CD14-positive monocyte (primary cell): ENCODE results near the gene CTNNBL1. TPM values are rescaled to one million over a fixed set of nuclear protein-coding genes. Genes with fewer than 3 reads are reported as not detected.

Source experiments
- DNase-seq, 3 donors: peaks; one replicate each; pipeline ENCODE4 v3.0.0-alpha.2; 2011 to 2022
- H2AFZ ChIP-seq: 2 replicates; pipeline ENCODE4 v1.6.0; 2012; ENCODE audit warnings: mild to moderate bottlenecking, low read depth, low read length, inconsistent platforms; ENCODE audit not compliant: insufficient read depth, poor library complexity, severe bottlenecking
- H3K27ac ChIP-seq, 2 donors: 1 replicate in 1 of 2; 2 replicates in 1 of 2; pipeline ENCODE4 v1.5.1; 2012 to 2013; ENCODE audit warnings: low read length in 2 of 2, control low read depth in 1 of 2, inconsistent platforms in 1 of 2, low read depth in 1 of 2, mild to moderate bottlenecking in 1 of 2
- H3K27me3 ChIP-seq, 2 donors: one replicate each; pipeline versions ENCODE4 v1.6.0 to v1.6.1; 2011 to 2013; ENCODE audit warnings: low read length in 2 of 2; ENCODE audit not compliant: control insufficient read depth in 2 of 2, insufficient read depth in 2 of 2
- H3K36me3 ChIP-seq, 2 donors: replicated peaks in 1 of 2; 1 replicate in 1 of 2; 2 replicates in 1 of 2; pipeline versions ENCODE4 v1.5.1 to v1.6.1; 2012 to 2013; ENCODE audit warnings: low read length in 2 of 2, control low read depth in 1 of 2, inconsistent platforms in 1 of 2, mild to moderate bottlenecking in 1 of 2; ENCODE audit not compliant: insufficient read depth in 2 of 2, control insufficient read depth in 1 of 2
- H3K4me1 ChIP-seq, 2 donors: 1 replicate in 1 of 2; 2 replicates in 1 of 2; pipeline versions ENCODE4 v1.5.1 to v1.6.1; 2012 to 2013; ENCODE audit warnings: low read length in 2 of 2, control low read depth in 1 of 2, inconsistent platforms in 1 of 2, mild to moderate bottlenecking in 1 of 2, moderate library complexity in 1 of 2; ENCODE audit not compliant: insufficient read depth in 2 of 2, control insufficient read depth in 1 of 2
- H3K4me2 ChIP-seq: replicated peaks from 2 replicates; pipeline ENCODE3; 2012; ENCODE audit warnings: low read length, moderate library complexity, mild to moderate bottlenecking; ENCODE audit not compliant: poor library complexity, severe bottlenecking; ENCODE audit errors: extremely low read depth
- H3K4me3 ChIP-seq, 3 experiments: fragments of 200-600 bp in 1 of 3; sonication (generic) in 1 of 3; replicated peaks in 1 of 3; 1 replicate in 2 of 3; 2 replicates in 1 of 3; pipeline ENCODE4 v1.5.1; 2011 to 2013; ENCODE audit warnings: low read length in 3 of 3, mild to moderate bottlenecking in 3 of 3, control low read depth in 2 of 3, low read depth in 2 of 3, inconsistent platforms in 1 of 3, moderate library complexity in 1 of 3
- H3K79me2 ChIP-seq: 2 replicates; pipeline ENCODE4 v1.6.0; 2012; ENCODE audit warnings: mild to moderate bottlenecking, control low read depth, inconsistent platforms, low read length, moderate library complexity; ENCODE audit not compliant: insufficient read depth
- H3K9ac ChIP-seq: 2 replicates; pipeline ENCODE4 v1.6.0; 2017; ENCODE audit warnings: low read length, mild to moderate bottlenecking; ENCODE audit not compliant: insufficient read depth, poor library complexity, severe bottlenecking
- H3K9me3 ChIP-seq, 2 donors: replicated peaks in 1 of 2; 1 replicate in 1 of 2; 2 replicates in 1 of 2; pipeline versions ENCODE4 v1.5.1 to v1.6.1; 2012 to 2013; ENCODE audit warnings: low read length in 2 of 2, control low read depth in 1 of 2; ENCODE audit not compliant: control insufficient read depth in 1 of 2, insufficient read depth in 1 of 2
- H4K20me1 ChIP-seq: 2 replicates; pipeline ENCODE4 v1.6.0; 2012; ENCODE audit warnings: mild to moderate bottlenecking, low read length, control low read depth, moderate library complexity; ENCODE audit not compliant: insufficient read depth
- H3K27ac Mint-ChIP-seq, 7 donors: one replicate each; pipeline ENCODE4 v1.8.0; 2020; ENCODE audit warnings: mild to moderate bottlenecking in 7 of 7, mixed read lengths in 7 of 7, moderate library complexity in 6 of 7, inconsistent platforms in 2 of 7
- H3K27me3 Mint-ChIP-seq, 3 donors: one replicate each; pipeline ENCODE4 v1.8.0; 2021 to 2022; ENCODE audit warnings: low read depth in 3 of 3, mild to moderate bottlenecking in 3 of 3, mixed read lengths in 3 of 3, moderate library complexity in 3 of 3, inconsistent platforms in 1 of 3
- H3K36me3 Mint-ChIP-seq, 2 donors: one replicate each; pipeline ENCODE4 v1.8.0; 2020; ENCODE audit warnings: mixed read lengths in 2 of 2, inconsistent platforms in 1 of 2, mild to moderate bottlenecking in 1 of 2
- H3K4me1 Mint-ChIP-seq: one replicate; pipeline ENCODE4 v1.8.0; 2020; ENCODE audit warnings: mild to moderate bottlenecking, mixed read lengths
- H3K4me3 Mint-ChIP-seq, 2 donors: one replicate each; pipeline ENCODE4 v1.8.0; 2020; ENCODE audit warnings: mild to moderate bottlenecking in 2 of 2, mixed read lengths in 2 of 2, moderate library complexity in 1 of 2
- H3K9me3 Mint-ChIP-seq, 7 donors: one replicate each; pipeline ENCODE4 v1.8.0; 2020 to 2022; ENCODE audit warnings: mixed read lengths in 7 of 7, mild to moderate bottlenecking in 6 of 7, moderate library complexity in 6 of 7, inconsistent platforms in 2 of 7
- CTCF ChIP-seq: fragments of 200-600 bp; IDR thresholded peaks from one replicate; pipeline ENCODE4 v1.8.0; 2022; ENCODE audit warnings: antibody characterized with exemption, mild to moderate bottlenecking
- WGBS: methylation state at CpG from one replicate; pipeline ENCODE4 v1.1.5; 2013; ENCODE audit warnings: missing lambda C conversion rate; ENCODE audit not compliant: insufficient coverage; 5-methylcytosine and 5-hydroxymethylcytosine counted together
- intact Hi-C, 2 donors: fragments of 100-400 bp; cut with micrococcal nuclease; formaldehyde crosslinking; loops; one replicate each; pipeline versions ENCODE4 v1.15.0 to v1.15.1; 2023
- polyA plus RNA-seq, 3 donors: library from polyadenylated mRNA; depleted of rRNA in 1 of 3; unstranded in 2 of 3; stranded (reverse) in 1 of 3; fragments of 300-500 nt in 2 of 3; fragments of >200 nt in 1 of 3; fragmentation: Illumina TruSeq in 2 of 3; gene quantifications; 1 replicate in 2 of 3; 2 replicates in 1 of 3; pipeline ENCODE4 v1.2.3, GENCODE V29; 2012 to 2021

The CTNNBL1 gene
- polyA plus RNA-seq, 3 donors: 35.5 to 83.2 (median 77.3) TPM

GRCh38 chr20:37894454-37894853 lies 200.6 kb downstream of the CTNNBL1 start:
- H3K36me3 Mint-ChIP-seq: no peaks in the 10 kb centered on the region
- no peak overlapping the region for H3K27ac Mint-ChIP-seq
- H3K4me3 ChIP-seq: no peak overlapping the region
- TF ChIP-seq CTCF: no peak
- no peak overlapping the region for H3K27ac ChIP-seq
- H3K27me3 ChIP-seq: peaks cover 0 to 4% of the 10 kb centered on the region in 2 donors
- no peaks in the 10 kb centered on the region for H3K79me2 ChIP-seq
- H3K9ac ChIP-seq: no peak overlapping the region
- WGBS: 77% methylated on average over 3 of the region's 4 CpGs
- peaks cover 0 to 2% (median 0%) of the 10 kb centered on the region in 7 donors for H3K9me3 Mint-ChIP-seq
- DNase-seq: no peak
- intact Hi-C loops: no loop called here
- no peak overlapping the region for H3K4me3 Mint-ChIP-seq
- no peaks in the 10 kb centered on the region for H3K36me3 ChIP-seq
- H3K4me1 Mint-ChIP-seq: peaks cover 4% of the 10 kb centered on the region
- peaks cover 2 to 11% (median 5%) of the 10 kb centered on the region in 3 donors for H3K27me3 Mint-ChIP-seq
- H3K9me3 ChIP-seq: no peaks in the 10 kb centered on the region
- H3K4me2 ChIP-seq: no peak overlapping the region
- H4K20me1 ChIP-seq: no peaks in the 10 kb centered on the region
- H3K4me1 ChIP-seq: no peaks in the 10 kb centered on the region
- no peak overlapping the region for H2AFZ ChIP-seq

- no peak for DNase-seq
- Histone ChIP-seq H4K20me1 (no peaks in the 10 kb centered on the region), H3K4me2 (no peak overlapping the region), H3K9me3 (no peaks in the 10 kb centered on the region), H3K4me3 (no peak overlapping the region), H3K79me2 (no peaks in the 10 kb centered on the region), H3K4me1 (no peaks in the 10 kb centered on the region), H3K27me3 (peaks cover 4 to 11% of the 10 kb centered on the region in 2 donors), H3K27ac (no peak overlapping the region), H2AFZ (no peak overlapping the region), H3K9ac (no peak overlapping the region), H3K36me3 (no peaks in the 10 kb centered on the region)
- Mint-ChIP-seq H3K4me1 (peaks cover 4% of the 10 kb centered on the region), H3K4me3 (no peak overlapping the region), H3K27me3 (peaks cover 7 to 12% (median 9%) of the 10 kb centered on the region in 3 donors), H3K36me3 (no peaks in the 10 kb centered on the region), H3K9me3 (peaks cover 0 to 2% (median 0%) of the 10 kb centered on the region in 7 donors), H3K27ac (no peak overlapping the region)
- no peak for TF ChIP-seq CTCF
- intact Hi-C loops: no loop called here
- 89% methylated on average over 6 of the region's 6 CpGs for WGBS
These were observed 201.3 kb downstream of the CTNNBL1 start for GRCh38 chr20:37895166-37895565.
